Astrocyte of the spinal cord (primary cell): ENCODE measurements around the gene LMO1.
A peak's percentile ranks its signal among the peaks of the same experiment; 100 is the strongest.

Experiments used
- DNase-seq: peaks from one replicate; pipeline ENCODE4 v3.0.0; 2011; ENCODE audit warnings: low read depth, low spot score
- H3K4me3 ChIP-seq: 2 replicates; pipeline ENCODE4 v1.5.1; 2011; ENCODE audit warnings: low read depth, mild to moderate bottlenecking, low read length, moderate library complexity
- CTCF ChIP-seq: IDR thresholded peaks from 2 replicates; pipeline ENCODE4 v1.5.1; 2012; ENCODE audit warnings: low read depth, mild to moderate bottlenecking, low read length, inconsistent platforms
- in situ Hi-C: cut with HindIII; loops from 2 replicates; pipeline ENCODE4 v1.10.0; 2017; ENCODE audit warnings: low sequenced_read_pairs

The LMO1 gene

GRCh38 chr11:8209208-8209807 lies 54.4 kb downstream of the LMO1 start:
- H3K4me3 ChIP-seq: no peak overlapping the region
- no peak for DNase-seq
- TF ChIP-seq CTCF: peak; percentile 36
- in situ Hi-C loops: no loop called here

- no peak overlapping the region for H3K4me3 ChIP-seq
- no peak for TF ChIP-seq CTCF
- in situ Hi-C loops: no loop called here
- DNase-seq: no peak
These were observed 56.3 kb downstream of the LMO1 start for GRCh38 chr11:8207080-8208000.

- in situ Hi-C loops: no loop called here
- no peak for DNase-seq
- no peak for TF ChIP-seq CTCF
- no peak overlapping the region for H3K4me3 ChIP-seq
These were observed 57.2 kb downstream of the LMO1 start for GRCh38 chr11:8206251-8207079.

GRCh38 chr11:8205566-8205965 lies 58.1 kb downstream of the LMO1 start:
- no peak for DNase-seq
- in situ Hi-C loops: no loop called here
- TF ChIP-seq CTCF: no peak

GRCh38 chr11:8204596-8204995 lies 59.1 kb downstream of the LMO1 start:
- no peak for TF ChIP-seq CTCF
- no peak overlapping the region for H3K4me3 ChIP-seq
- in situ Hi-C loops: no loop called here
- no peak for DNase-seq

More at GRCh38 chr11:8205566-8205965, 58.1 kb downstream of the LMO1 start:
- H3K4me3 ChIP-seq: no peak overlapping the region

- in situ Hi-C loops: no loop called here
- DNase-seq: no peak
- no peak for TF ChIP-seq CTCF
- no peak overlapping the region for H3K4me3 ChIP-seq
These were observed 59.7 kb downstream of the LMO1 start for GRCh38 chr11:8204025-8204424.
